GM12878 (cell line): ENCODE data around the gene TIRAP.

Source experiments
- EZH2 ChIP-seq: IDR thresholded peaks from 2 replicates; pipeline ENCODE4 v1.6.1; 2012; ENCODE audit warnings: low read depth, mild to moderate bottlenecking, control low read depth, inconsistent platforms, low read length, borderline replicate concordance; ENCODE audit not compliant: control insufficient read depth
- TF ChIP-seq, protein P1 (sequence below), 3 experiments: IDR thresholded peaks in 2 of 3; conservative IDR thresholded peaks in 1 of 3; 2 replicates each; pipeline ENCODE4 v1.5.1; 2011; ENCODE audit warnings: low read depth in 3 of 3, low read length in 3 of 3, mild to moderate bottlenecking in 3 of 3, control low read depth in 2 of 3, moderate library complexity in 2 of 3, inconsistent platforms in 1 of 3, mixed read lengths in 1 of 3; ENCODE audit not compliant: control insufficient read depth in 2 of 3, insufficient read depth in 1 of 3; ENCODE audit errors: extremely low read depth in 1 of 3

DNA sequence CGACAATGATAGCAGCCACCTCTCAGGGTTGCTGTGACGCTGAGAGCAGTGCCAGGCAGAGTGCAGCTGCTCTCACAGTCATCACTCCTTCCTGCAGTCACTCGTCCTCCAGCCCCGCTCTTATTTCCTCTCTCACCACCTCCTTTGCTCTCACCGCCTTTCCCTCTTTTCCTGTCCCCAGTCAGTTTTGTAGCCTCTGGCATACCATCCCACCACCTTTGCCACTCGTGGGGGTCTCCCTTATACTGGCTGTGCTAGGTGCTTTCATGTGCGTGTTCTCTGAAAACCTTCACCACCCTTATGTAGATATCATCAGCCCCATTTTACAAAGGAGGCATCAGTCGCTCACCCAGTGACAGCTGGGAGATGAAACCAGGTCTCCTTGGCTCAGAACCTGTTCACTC, 53.2 kb downstream of the TIRAP start:
- TF ChIP-seq, protein P1, sequence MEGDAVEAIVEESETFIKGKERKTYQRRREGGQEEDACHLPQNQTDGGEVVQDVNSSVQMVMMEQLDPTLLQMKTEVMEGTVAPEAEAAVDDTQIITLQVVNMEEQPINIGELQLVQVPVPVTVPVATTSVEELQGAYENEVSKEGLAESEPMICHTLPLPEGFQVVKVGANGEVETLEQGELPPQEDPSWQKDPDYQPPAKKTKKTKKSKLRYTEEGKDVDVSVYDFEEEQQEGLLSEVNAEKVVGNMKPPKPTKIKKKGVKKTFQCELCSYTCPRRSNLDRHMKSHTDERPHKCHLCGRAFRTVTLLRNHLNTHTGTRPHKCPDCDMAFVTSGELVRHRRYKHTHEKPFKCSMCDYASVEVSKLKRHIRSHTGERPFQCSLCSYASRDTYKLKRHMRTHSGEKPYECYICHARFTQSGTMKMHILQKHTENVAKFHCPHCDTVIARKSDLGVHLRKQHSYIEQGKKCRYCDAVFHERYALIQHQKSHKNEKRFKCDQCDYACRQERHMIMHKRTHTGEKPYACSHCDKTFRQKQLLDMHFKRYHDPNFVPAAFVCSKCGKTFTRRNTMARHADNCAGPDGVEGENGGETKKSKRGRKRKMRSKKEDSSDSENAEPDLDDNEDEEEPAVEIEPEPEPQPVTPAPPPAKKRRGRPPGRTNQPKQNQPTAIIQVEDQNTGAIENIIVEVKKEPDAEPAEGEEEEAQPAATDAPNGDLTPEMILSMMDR (IDR thresholded peaks at IDR 0.05 in 2 of 3, conservative IDR thresholded peaks at IDR 0.05 in 1 of 3; ENCODE audit: control insufficient read depth in 2 of 3, extremely low read depth in 1 of 3, insufficient read depth in 1 of 3, low read depth in 3 of 3, low read length in 3 of 3) = no peak
- no peak for TF ChIP-seq EZH2
